Esophagus squamous epithelium (tissue), 5 donors: ENCODE results near the gene PUS1. TPM values are rescaled to one million over a fixed set of nuclear protein-coding genes. Genes with fewer than 3 reads are reported as not detected.
A peak's percentile ranks its signal among the peaks of the same experiment; 100 is the strongest.

Source experiments
- DNase-seq: peaks from one replicate; lab custom pipeline; 2025; lab: John Stamatoyannopoulos, UW
- H3K27ac ChIP-seq, 4 donors: fragments of 200-600 bp; sonication (generic); one replicate each; pipeline ENCODE4 v1.5.1; 2016 to 2019; ENCODE audit warnings: mild to moderate bottlenecking in 1 of 4
- H3K27me3 ChIP-seq, 4 donors: fragments of 200-600 bp; sonication (generic); 1 replicate in 3 of 4; 2 replicates in 1 of 4; pipeline versions ENCODE4 v1.5.1 to v1.6.0; 2017 to 2021; ENCODE audit warnings: antibody characterized with exemption in 1 of 4
- H3K36me3 ChIP-seq, 3 donors: fragments of 200-600 bp; sonication (generic); one replicate each; pipeline ENCODE4 v1.5.1; 2016 to 2019
- H3K4me1 ChIP-seq, 3 donors: fragments of 200-600 bp; sonication (generic); one replicate each; pipeline ENCODE4 v1.5.1; 2017 to 2019
- H3K4me3 ChIP-seq, 4 donors: fragments of 200-600 bp; sonication (generic); 1 replicate in 3 of 4; 2 replicates in 1 of 4; pipeline ENCODE4 v1.5.1; 2016 to 2019; ENCODE audit warnings: mild to moderate bottlenecking in 2 of 4, moderate library complexity in 1 of 4
- H3K9me3 ChIP-seq, 3 donors: fragments of 200-600 bp; sonication (generic); one replicate each; pipeline ENCODE4 v1.5.1; 2016 to 2019
- POLR2A ChIP-seq, 4 donors: fragments of 450-650 bp; IDR thresholded peaks; one replicate each; pipeline ENCODE4 v1.6.1; 2017; ENCODE audit warnings: antibody characterized with exemption in 4 of 4, mild to moderate bottlenecking in 4 of 4, moderate library complexity in 3 of 4
- WGBS, 2 donors: methylation state at CpG; one replicate each; pipeline ENCODE4 v1.1.5; 2018; 5-methylcytosine and 5-hydroxymethylcytosine counted together
- intact Hi-C: fragments of 100-400 bp; cut with DNase I; formaldehyde crosslinking; loops from one replicate; pipeline ENCODE4 v1.15.0; 2022
- total RNA-seq, 4 donors: library from RNA; depleted of rRNA; stranded (reverse); fragments of >200 nt; gene quantifications; one replicate each; pipeline ENCODE4 v1.1.0, GENCODE V29; 2016
- TF ChIP-seq, protein P1 (sequence below), 6 experiments: fragments of 450-650 bp in 4 of 6; fragments of 200-600 bp in 2 of 6; sonication (generic) in 2 of 6; IDR thresholded peaks; one replicate each; pipeline ENCODE4 v1.5.1; 2016 to 2019; ENCODE audit warnings: antibody characterized with exemption in 6 of 6, mild to moderate bottlenecking in 4 of 6, moderate library complexity in 4 of 6
- donor health status: DM: yes; HTN: yes; CAD: no.

The PUS1 gene
- total RNA-seq, 4 donors from 2014 or later = 8.1 to 24.2 (median 19.8) TPM

DNA sequence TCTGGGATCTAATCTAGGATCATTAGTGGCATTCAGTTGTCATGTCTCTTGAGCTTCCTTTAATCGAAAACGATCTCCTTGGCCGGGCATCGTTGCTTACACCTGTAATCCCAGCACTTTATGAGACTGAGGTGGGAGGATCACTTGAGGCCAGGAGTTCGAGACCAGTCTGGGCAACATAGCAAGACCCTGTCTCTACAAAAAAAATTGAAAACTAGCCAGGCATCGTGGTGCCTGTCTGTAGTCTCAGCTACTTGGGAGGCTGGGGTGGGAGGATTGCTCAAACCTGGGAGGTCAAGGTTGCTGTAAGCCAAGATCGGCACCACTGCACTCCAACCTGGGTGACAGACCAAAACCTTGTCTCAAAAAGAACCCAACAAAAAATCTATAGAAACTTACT is 9.0 kb downstream of the PUS1 start:
- Histone ChIP-seq H3K9me3 (no peaks in the 10 kb centered on the region), H3K4me3 (no peak overlapping the region), H3K4me1 (peaks cover 0 to 17% (median 0%) of the 10 kb centered on the region in 3 donors), H3K27ac (no peak overlapping the region), H3K36me3 (peaks cover under 1 to 84% (median 20%) of the 10 kb centered on the region in 3 donors), H3K27me3 (no peaks in the 10 kb centered on the region)
- intact Hi-C loops = no loop called here
- no peak for TF ChIP-seq POLR2A (IDR thresholded peaks at IDR 0.05)
- TF ChIP-seq, protein P1, sequence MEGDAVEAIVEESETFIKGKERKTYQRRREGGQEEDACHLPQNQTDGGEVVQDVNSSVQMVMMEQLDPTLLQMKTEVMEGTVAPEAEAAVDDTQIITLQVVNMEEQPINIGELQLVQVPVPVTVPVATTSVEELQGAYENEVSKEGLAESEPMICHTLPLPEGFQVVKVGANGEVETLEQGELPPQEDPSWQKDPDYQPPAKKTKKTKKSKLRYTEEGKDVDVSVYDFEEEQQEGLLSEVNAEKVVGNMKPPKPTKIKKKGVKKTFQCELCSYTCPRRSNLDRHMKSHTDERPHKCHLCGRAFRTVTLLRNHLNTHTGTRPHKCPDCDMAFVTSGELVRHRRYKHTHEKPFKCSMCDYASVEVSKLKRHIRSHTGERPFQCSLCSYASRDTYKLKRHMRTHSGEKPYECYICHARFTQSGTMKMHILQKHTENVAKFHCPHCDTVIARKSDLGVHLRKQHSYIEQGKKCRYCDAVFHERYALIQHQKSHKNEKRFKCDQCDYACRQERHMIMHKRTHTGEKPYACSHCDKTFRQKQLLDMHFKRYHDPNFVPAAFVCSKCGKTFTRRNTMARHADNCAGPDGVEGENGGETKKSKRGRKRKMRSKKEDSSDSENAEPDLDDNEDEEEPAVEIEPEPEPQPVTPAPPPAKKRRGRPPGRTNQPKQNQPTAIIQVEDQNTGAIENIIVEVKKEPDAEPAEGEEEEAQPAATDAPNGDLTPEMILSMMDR (IDR thresholded peaks at IDR 0.05) = no peak
- 86 to 89% methylated on average over 5 of the region's 7 CpGs for WGBS, 2 donors
- no peak for DNase-seq

DNA sequence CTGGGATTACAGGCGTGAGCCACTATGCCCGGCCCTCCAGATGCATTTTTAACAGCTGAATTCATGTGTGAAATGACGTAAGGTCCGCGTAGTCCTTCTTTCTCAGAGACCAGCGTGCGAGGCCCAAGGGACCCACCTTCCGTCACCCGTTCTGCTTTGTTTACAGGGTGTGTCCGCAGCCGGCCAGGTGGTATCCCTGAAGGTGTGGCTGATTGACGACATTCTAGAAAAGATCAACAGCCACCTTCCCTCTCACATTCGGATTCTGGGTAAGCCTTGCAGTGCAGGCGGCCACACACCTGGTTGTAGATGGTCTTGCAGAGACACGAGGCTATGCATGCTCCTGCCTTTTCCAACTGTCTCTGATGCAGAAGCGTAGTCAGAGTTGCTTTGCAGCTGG is 9.9 kb downstream of the PUS1 start:
- no peaks in the 10 kb centered on the region for H3K27me3 ChIP-seq
- TF ChIP-seq POLR2A (IDR thresholded peaks at IDR 0.05) = no peak
- TF ChIP-seq, protein P1 (IDR thresholded peaks at IDR 0.05) = no peak
- no peak overlapping the region for H3K27ac ChIP-seq
- DNase-seq = no peak
- H3K4me1 ChIP-seq = peaks cover 0 to 17% (median 0%) of the 10 kb centered on the region in 3 donors
- H3K36me3 ChIP-seq = peaks cover 0 to 84% (median 11%) of the 10 kb centered on the region in 3 donors
- H3K4me3 ChIP-seq = no peak overlapping the region
- intact Hi-C loops = no loop called here
- no peaks in the 10 kb centered on the region for H3K9me3 ChIP-seq
- 91 to 92% methylated on average over 10 to 16 of the region's 16 CpGs for WGBS, 2 donors

DNA sequence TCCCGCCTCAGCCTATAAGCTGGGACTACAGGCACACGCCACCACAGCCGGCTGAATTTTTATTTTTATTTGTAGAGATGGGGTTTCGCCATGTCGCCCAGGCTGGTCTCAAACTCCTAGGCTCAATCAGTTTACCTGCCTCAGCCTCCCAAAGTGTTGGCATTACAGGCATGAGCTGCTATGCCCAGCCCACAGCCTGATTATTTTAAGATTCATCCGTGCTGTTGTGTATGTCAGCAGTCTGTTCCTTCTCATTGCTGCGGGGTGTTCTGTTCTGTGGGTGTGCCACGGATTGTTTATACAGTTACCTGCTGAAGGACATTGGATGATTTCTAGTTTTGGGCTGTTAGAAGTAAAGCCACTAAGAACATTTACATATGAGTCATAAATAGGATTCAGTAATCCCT is 11.1 kb downstream of the PUS1 start:
- Histone ChIP-seq H3K4me1 (peaks cover 0 to 17% (median 0%) of the 10 kb centered on the region in 3 donors), H3K9me3 (no peaks in the 10 kb centered on the region), H3K36me3 (peaks cover 0 to 84% (median 9%) of the 10 kb centered on the region in 3 donors), H3K27me3 (no peaks in the 10 kb centered on the region), H3K27ac (peak overlapping the region in 2 of 4 donors; percentile 31 to 54), H3K4me3 (no peak overlapping the region)
- TF ChIP-seq, protein P1 (IDR thresholded peaks at IDR 0.05) = no peak
- TF ChIP-seq POLR2A (IDR thresholded peaks at IDR 0.05) = no peak
- DNase-seq = no peak
- 48 to 75% methylated on average over 3 to 8 of the region's 8 CpGs for WGBS, 2 donors
- intact Hi-C loops = loop anchor here (10.0 kb wide), 1 partner anchor 45 kb away; the partner anchor contains the start of gene ULK1

DNA sequence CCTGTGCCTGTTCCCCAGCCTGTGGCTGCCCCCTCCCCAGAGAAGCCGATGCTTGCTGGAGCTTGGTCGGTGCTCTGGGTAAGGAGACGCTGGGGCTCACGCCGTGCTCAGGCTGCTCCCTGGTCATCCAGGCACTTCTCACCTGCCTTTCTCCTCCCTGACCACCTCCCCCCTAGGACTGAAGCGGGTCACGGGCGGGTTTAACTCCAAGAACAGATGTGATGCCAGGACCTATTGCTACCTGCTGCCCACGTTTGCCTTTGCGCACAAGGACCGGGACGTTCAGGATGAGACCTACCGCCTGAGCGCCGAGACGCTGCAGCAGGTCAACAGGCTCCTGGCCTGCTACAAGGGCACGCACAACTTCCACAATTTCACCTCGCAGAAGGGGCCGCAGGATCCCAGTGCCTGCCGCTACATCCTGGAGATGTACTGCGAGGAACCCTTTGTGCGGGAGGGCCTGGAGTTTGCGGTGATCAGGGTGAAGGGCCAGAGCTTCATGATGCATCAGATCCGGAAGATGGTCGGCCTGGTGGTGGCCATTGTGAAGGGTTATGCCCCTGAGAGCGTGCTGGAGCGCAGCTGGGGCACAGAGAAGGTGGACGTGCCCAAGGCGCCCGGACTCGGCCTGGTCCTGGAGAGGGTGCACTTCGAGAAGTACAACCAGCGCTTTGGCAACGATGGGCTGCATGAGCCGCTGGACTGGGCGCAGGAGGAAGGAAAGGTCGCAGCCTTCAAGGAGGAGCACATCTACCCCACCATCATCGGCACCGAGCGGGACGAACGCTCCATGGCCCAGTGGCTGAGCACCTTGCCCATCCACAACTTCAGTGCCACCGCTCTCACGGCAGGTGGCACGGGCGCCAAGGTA is 12.3 kb downstream of the PUS1 start:
- Histone ChIP-seq H3K4me3 (no peak overlapping the region), H3K4me1 (peaks cover 0 to 17% (median 0%) of the 10 kb centered on the region in 3 donors), H3K36me3 (peaks cover 0 to 72% (median 9%) of the 10 kb centered on the region in 3 donors), H3K9me3 (no peaks in the 10 kb centered on the region), H3K27ac (no peak overlapping the region), H3K27me3 (no peaks in the 10 kb centered on the region)
- WGBS, 2 donors = 94 to 95% methylated on average over 14 to 18 of the region's 46 CpGs
- intact Hi-C loops = loop anchor here (10.0 kb wide), 1 partner anchor 47 kb away; the partner anchor contains the start of gene ULK1
- no peak for DNase-seq
- TF ChIP-seq POLR2A (IDR thresholded peaks at IDR 0.05) = no peak

DNA sequence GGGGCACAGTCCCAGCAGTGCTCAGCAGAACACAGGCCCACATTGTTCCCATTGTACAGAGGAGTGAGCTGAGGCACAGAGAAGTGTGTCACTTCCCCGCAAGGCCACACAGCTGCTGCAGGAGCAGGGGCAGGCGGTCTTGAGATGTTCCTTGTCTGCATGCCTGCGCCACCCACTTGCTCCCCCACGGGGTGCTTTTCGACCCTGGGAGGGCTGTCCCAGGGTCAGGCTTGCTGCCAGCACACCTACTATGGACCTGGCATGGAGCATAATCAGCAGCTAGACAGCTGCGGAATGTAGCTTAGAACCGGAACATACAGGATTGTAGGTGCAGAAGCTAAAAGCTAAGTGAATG is 12.9 kb downstream of the PUS1 start:
- intact Hi-C loops = loop anchor here (10.0 kb wide), 1 partner anchor 47 kb away; the partner anchor contains the start of gene ULK1
- H3K27me3 ChIP-seq = no peaks in the 10 kb centered on the region
- H3K9me3 ChIP-seq = no peaks in the 10 kb centered on the region
- WGBS, 2 donors = 90% methylated on average over 3 to 6 of the region's 7 CpGs
- H3K4me3 ChIP-seq = no peak overlapping the region
- no peak overlapping the region for H3K27ac ChIP-seq
- peaks cover 0 to 17% (median 0%) of the 10 kb centered on the region in 3 donors for H3K4me1 ChIP-seq
- TF ChIP-seq, protein P1 (IDR thresholded peaks at IDR 0.05) = no peak
- TF ChIP-seq POLR2A (IDR thresholded peaks at IDR 0.05) = no peak
- H3K36me3 ChIP-seq = peaks cover 0 to 65% (median 9%) of the 10 kb centered on the region in 3 donors
- no peak for DNase-seq
